ENCODE results near the gene ESR1. TPM values are rescaled to one million over a fixed set of nuclear protein-coding genes. Genes with fewer than 3 reads are reported as not detected.

Gene ESR1
- total RNA-seq (2021), result not detected in 2 replicates
- long read RNA-seq, result 0 reads

DNA sequence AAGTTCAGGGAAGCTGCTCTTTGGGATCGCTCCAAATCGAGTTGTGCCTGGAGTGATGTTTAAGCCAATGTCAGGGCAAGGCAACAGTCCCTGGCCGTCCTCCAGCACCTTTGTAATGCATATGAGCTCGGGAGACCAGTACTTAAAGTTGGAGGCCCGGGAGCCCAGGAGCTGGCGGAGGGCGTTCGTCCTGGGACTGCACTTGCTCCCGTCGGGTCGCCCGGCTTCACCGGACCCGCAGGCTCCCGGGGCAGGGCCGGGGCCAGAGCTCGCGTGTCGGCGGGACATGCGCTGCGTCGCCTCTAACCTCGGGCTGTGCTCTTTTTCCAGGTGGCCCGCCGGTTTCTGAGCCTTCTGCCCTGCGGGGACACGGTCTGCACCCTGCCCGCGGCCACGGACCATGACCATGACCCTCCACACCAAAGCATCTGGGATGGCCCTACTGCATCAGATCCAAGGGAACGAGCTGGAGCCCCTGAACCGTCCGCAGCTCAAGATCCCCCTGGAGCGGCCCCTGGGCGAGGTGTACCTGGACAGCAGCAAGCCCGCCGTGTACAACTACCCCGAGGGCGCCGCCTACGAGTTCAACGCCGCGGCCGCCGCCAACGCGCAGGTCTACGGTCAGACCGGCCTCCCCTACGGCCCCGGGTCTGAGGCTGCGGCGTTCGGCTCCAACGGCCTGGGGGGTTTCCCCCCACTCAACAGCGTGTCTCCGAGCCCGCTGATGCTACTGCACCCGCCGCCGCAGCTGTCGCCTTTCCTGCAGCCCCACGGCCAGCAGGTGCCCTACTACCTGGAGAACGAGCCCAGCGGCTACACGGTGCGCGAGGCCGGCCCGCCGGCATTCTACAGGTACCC is at the start of gene ESR1:
Gene ESR1 (plus strand): TSS at position 170 of the 858 bp plus-strand sequence. CDS start 231 bp downstream, at position 401.
- Histone ChIP-seq H4K5ac (ENCODE audit: insufficient read length, low read depth, low read length) (no peak within 1 kb of the TSS), H4K20me1 (ENCODE audit: control insufficient read depth, insufficient read depth, insufficient read length) (no peaks in the 10 kb centered on the region), H2AK5ac (ENCODE audit: insufficient read length, low read length) (no peak within 1 kb of the TSS), H3K27ac (ENCODE audit: insufficient read length, low read depth, low read length) (no peak within 1 kb of the TSS), H2BK120ac (ENCODE audit: low read depth, low read length, poor library complexity, severe bottlenecking) (no peak within 1 kb of the TSS), H2BK20ac (ENCODE audit: low read depth, low read length, poor library complexity, severe bottlenecking) (no peak within 1 kb of the TSS), H3K9me3 (ENCODE audit: control insufficient read depth, low read depth, low read length) (no peaks in the 10 kb centered on the region), H3K23me2 (ENCODE audit: insufficient read length, low read depth, low read length, poor library complexity, severe bottlenecking) (peaks cover 21% of the 10 kb centered on the region), H3K79me1 (ENCODE audit: insufficient read depth, low read depth, low read length, poor library complexity, severe bottlenecking) (no peaks in the 10 kb centered on the region), H4K91ac (ENCODE audit: insufficient read length, low read depth, low read length) (no peak within 1 kb of the TSS), H2BK5ac (ENCODE audit: insufficient read length, low read length) (no peak within 1 kb of the TSS), H3K14ac (ENCODE audit: insufficient read depth, low read length) (no peak within 1 kb of the TSS; the same call in 1 of the 2 replicates), H3K4me2 (ENCODE audit: insufficient read depth, insufficient read length, low read length) (peak within 1 kb of the TSS; percentile 64), H4K8ac (replicated peaks; ENCODE audit: insufficient read length, low read depth, low read length) (no peak within 1 kb of the TSS), H3K9ac (ENCODE audit: extremely low read depth, insufficient read length, low read length) (no peak within 1 kb of the TSS), H3K23ac (ENCODE audit: insufficient read length, low read depth, low read length) (no peak within 1 kb of the TSS), H3K18ac (ENCODE audit: insufficient read length, low read depth, low read length) (no peak within 1 kb of the TSS), H3K56ac (ENCODE audit: insufficient read length, low read depth, low read length) (no peak within 1 kb of the TSS), H3K4me1 (ENCODE audit: insufficient read depth, low read length) (no peaks in the 10 kb centered on the region), H3K27me3 (ENCODE audit: insufficient read depth, low read length) (peaks cover 25% of the 10 kb centered on the region), H3K79me2 (ENCODE audit: insufficient read depth, low read length) (no peaks in the 10 kb centered on the region), H3K4ac (ENCODE audit: low read depth, low read length) (no peak within 1 kb of the TSS), H2AFZ (ENCODE audit: low read length) (no peak within 1 kb of the TSS), H2BK12ac (ENCODE audit: insufficient read length, low read depth, low read length) (no peak within 1 kb of the TSS), H2BK15ac (ENCODE audit: low read depth, low read length) (no peak within 1 kb of the TSS), H3T11ph (ENCODE audit: low read length) (no peak within 1 kb of the TSS)
- TF ChIP-seq CTCF (conservative IDR thresholded peaks at IDR 0.05), result no peak
- peak within 1 kb of the TSS; percentile 69 to 89 for H3K4me3 Mint-ChIP-seq
- WGBS (ENCODE audit: extremely low coverage, insufficient read length, low lambda C conversion rate), result no CpG with 5 or more reads among the region's 73 CpGs
- peaks cover 21% of the 10 kb centered on the region in 2 experiments for H3K4me1 Mint-ChIP-seq
- DNase-seq, result peak; percentile 87
- no peaks in the 10 kb centered on the region for H3K36me3 Mint-ChIP-seq (ENCODE audit: insufficient read depth in 1 of 3, low read depth in 3 of 3)
- peaks cover 94% of the 10 kb centered on the region for H3K27me3 Mint-ChIP-seq (ENCODE audit: low read depth)
- no peak within 1 kb of the TSS for H3K27ac Mint-ChIP-seq
- no peaks in the 10 kb centered on the region; a peak in 2 of 5 replicates for H3K9me3 Mint-ChIP-seq
